Uterus (tissue), 4 donors: Measurements from ENCODE around the gene KRTAP10-2. TPM values are rescaled to one million over a fixed set of nuclear protein-coding genes. Genes with fewer than 3 reads are reported as not detected.

Source experiments
- DNase-seq, 2 donors: peaks; one replicate each; pipeline ENCODE4 v3.0.0-alpha.2; 2019 to 2020
- H3K27ac ChIP-seq, 2 donors: fragments of 200-600 bp; sonication (generic); 1 replicate in 1 of 2; 2 replicates in 1 of 2; pipeline ENCODE4 v1.5.1; 2016 to 2018
- H3K27me3 ChIP-seq, 2 donors: fragments of 200-600 bp; sonication (generic); one replicate each; pipeline ENCODE4 v1.5.1; 2018 to 2019; ENCODE audit warnings: control low read depth in 1 of 2
- H3K36me3 ChIP-seq, 2 donors: fragments of 200-600 bp; sonication (generic); one replicate each; pipeline ENCODE4 v1.5.1; 2019; ENCODE audit warnings: control low read depth in 1 of 2
- H3K4me1 ChIP-seq, 2 donors: fragments of 200-600 bp; sonication (generic); one replicate each; pipeline ENCODE4 v1.5.1; 2018 to 2019; ENCODE audit warnings: control low read depth in 1 of 2
- H3K4me3 ChIP-seq, 2 donors: fragments of 200-600 bp; sonication (generic); 1 replicate in 1 of 2; 2 replicates in 1 of 2; pipeline ENCODE4 v1.5.1; 2018 to 2019; ENCODE audit warnings: mild to moderate bottlenecking in 1 of 2
- H3K9me3 ChIP-seq, 2 donors: fragments of 200-600 bp; sonication (generic); one replicate each; pipeline ENCODE4 v1.5.1; 2019; ENCODE audit warnings: control low read depth in 1 of 2
- CTCF ChIP-seq, 4 experiments: fragments of 200-600 bp in 2 of 4; fragments of 450-650 bp in 2 of 4; sonication (generic) in 2 of 4; IDR thresholded peaks; one replicate each; pipeline ENCODE4 v1.5.1; 2016 to 2019; ENCODE audit warnings: antibody characterized with exemption in 4 of 4, mild to moderate bottlenecking in 2 of 4, moderate library complexity in 1 of 4
- POLR2A ChIP-seq, 2 donors: fragments of 450-650 bp; IDR thresholded peaks; one replicate each; pipeline ENCODE4 v1.6.1; 2016; ENCODE audit warnings: antibody characterized with exemption in 2 of 2, mild to moderate bottlenecking in 1 of 2, moderate library complexity in 1 of 2
- intact Hi-C: fragments of 100-400 bp; cut with DNase I; formaldehyde crosslinking; loops from one replicate; pipeline ENCODE4 v1.15.1; 2023; ENCODE audit warnings: low total_unique reads
- total RNA-seq, 4 donors: library from RNA; depleted of rRNA in 3 of 4; stranded (reverse); fragments of >200 nt in 3 of 4; gene quantifications; one replicate each; pipeline versions ENCODE4 v1.1.0 to v1.2.4, GENCODE V29; 2014 to 2023
- donor health status: DM: yes; HTN: yes; CAD: no.

Gene KRTAP10-2
- total RNA-seq, 4 donors from 2014 or later, result not detected

- Histone ChIP-seq H3K9me3 (no peaks in the 10 kb centered on the region), H3K4me3 (no peak overlapping the region), H3K27ac (no peak overlapping the region), H3K27me3 (no peaks in the 10 kb centered on the region), H3K36me3 (no peaks in the 10 kb centered on the region), H3K4me1 (no peaks in the 10 kb centered on the region)
- no peak for TF ChIP-seq POLR2A (IDR thresholded peaks at IDR 0.05)
- no peak for TF ChIP-seq CTCF (IDR thresholded peaks at IDR 0.05)
- intact Hi-C loops, result no loop called here
- no peak for DNase-seq
Measured at GRCh38 chr21:44520326-44521300, 30.7 kb downstream of the KRTAP10-2 start.

DNA sequence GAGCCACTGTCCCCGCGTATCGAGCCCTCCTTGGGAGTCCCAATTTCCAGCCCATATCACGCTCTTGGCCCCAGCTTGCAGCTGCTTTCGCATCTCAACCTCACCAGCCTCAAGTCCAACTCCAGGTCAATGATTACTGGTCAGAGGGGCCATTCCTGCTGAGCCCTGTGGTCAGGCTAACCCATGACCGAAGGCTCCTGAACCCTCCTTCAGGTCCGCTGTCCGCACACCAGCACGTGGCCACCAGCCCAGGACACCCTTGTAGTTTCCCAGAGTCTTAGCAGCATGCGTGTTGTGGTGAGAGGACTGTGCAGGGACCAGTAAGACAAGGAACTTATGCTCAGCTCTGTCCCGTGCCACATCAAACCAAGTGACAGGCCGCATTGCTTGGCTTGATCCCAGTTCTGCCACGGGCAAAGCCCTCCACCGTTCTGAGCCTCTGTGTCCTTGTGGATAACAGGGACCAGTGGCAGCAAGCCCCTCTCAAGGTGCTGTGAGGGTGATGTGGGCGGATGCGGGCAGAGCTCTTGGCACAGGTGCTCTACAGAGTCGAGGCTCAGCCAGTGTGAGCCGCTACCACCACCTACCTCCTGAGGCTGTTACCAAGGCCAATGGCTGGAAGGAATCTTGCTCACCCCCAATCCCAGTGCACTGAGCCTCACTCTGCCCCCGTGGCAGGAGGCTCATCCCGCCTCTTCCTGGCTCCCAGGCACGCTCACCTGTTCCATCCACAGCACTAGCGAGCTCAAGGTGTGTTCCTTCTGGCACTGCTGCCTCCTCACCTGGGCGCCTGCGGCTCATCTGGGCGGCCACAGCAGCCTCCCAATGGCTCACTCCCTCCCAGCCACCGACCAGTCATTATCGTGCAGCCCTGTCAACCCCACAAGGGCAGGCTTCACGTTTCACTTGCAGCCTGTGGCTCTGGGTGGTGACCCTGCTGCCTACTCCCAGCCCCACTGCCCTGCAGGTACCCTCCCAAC lies 31.7 kb downstream of the KRTAP10-2 start:
- no peak for DNase-seq
- TF ChIP-seq POLR2A (IDR thresholded peaks at IDR 0.05), result no peak
- TF ChIP-seq CTCF (IDR thresholded peaks at IDR 0.05), result no peak
- H3K27ac ChIP-seq, result no peak overlapping the region
- H3K36me3 ChIP-seq, result no peaks in the 10 kb centered on the region
- no peaks in the 10 kb centered on the region for H3K9me3 ChIP-seq
- H3K4me1 ChIP-seq, result no peaks in the 10 kb centered on the region
- H3K27me3 ChIP-seq, result no peaks in the 10 kb centered on the region
- no peak overlapping the region for H3K4me3 ChIP-seq
- intact Hi-C loops, result no loop called here

GRCh38 chr21:44518686-44519085 lies 32.6 kb downstream of the KRTAP10-2 start:
- no peaks in the 10 kb centered on the region for H3K27me3 ChIP-seq
- intact Hi-C loops, result no loop called here
- DNase-seq, result no peak
- H3K27ac ChIP-seq, result no peak overlapping the region
- TF ChIP-seq POLR2A (IDR thresholded peaks at IDR 0.05) (no peak), CTCF (IDR thresholded peaks at IDR 0.05) (no peak)
- H3K36me3 ChIP-seq, result no peaks in the 10 kb centered on the region
- no peak overlapping the region for H3K4me3 ChIP-seq
- no peaks in the 10 kb centered on the region for H3K4me1 ChIP-seq
- no peaks in the 10 kb centered on the region for H3K9me3 ChIP-seq

DNA sequence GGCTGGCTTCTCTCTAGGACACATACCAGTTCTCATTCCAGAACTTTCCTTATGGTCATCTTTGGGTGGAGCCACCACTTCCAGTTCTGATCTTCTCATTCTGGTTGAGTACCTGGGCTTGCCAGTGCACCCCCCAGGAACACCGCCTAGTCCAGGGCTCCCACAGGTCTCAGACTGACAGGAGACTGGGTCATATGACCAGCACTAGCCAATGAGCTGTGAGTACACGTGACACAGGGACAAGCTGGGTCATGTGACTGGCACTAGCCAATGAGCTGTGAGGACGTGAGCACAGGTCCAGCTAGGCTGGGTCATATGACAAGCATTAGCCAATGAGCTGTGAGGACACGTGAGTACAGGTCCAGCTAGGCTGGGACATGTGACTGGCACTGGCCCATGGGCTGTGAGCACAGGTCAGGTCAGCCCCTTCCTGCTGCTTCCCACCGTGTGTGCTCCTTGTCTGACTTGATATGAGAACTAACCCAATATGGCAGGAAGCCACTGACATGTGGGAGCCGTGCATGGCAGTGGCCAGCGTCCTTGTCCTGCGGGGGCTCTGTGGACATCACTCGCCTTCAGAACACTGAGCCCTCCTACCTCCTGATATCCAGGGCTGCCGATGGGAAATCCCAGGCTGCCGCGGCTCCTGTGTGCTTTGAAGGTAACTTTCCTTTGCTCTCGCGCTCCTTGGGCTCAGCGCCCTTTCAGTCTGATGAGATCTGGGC lies 34.0 kb downstream of the KRTAP10-2 start:
- H3K27me3 ChIP-seq, result no peaks in the 10 kb centered on the region
- no peak overlapping the region for H3K4me3 ChIP-seq
- no peaks in the 10 kb centered on the region for H3K36me3 ChIP-seq
- TF ChIP-seq POLR2A (IDR thresholded peaks at IDR 0.05) (no peak), CTCF (IDR thresholded peaks at IDR 0.05) (no peak)
- H3K9me3 ChIP-seq, result no peaks in the 10 kb centered on the region
- intact Hi-C loops, result no loop called here
- no peak for DNase-seq
- H3K27ac ChIP-seq, result no peak overlapping the region
- H3K4me1 ChIP-seq, result no peaks in the 10 kb centered on the region
